Measurements from ENCODE around the gene MYOM3.

MYOM3 gene

GRCh38 chr1:24127134-24127800 is 15.3 kb upstream of the MYOM3 start:
- in situ Hi-C loops (cut with MboI; ENCODE audit: low pct_unique_long_range_greater_than_20kb, low sequenced_read_pairs, unreplicated experiment) = no loop called here
- DNase-seq (ENCODE audit: low spot score) = no peak

GRCh38 chr1:24126672-24127023 is 14.7 kb upstream of the MYOM3 start:
- DNase-seq (ENCODE audit: low spot score) = no peak
- no peak for TF ChIP-seq CTCF (IDR thresholded peaks at IDR 0.05; ENCODE audit: extremely low read depth, insufficient read depth, missing control alignments)
- in situ Hi-C loops (cut with MboI; ENCODE audit: low pct_unique_long_range_greater_than_20kb, low sequenced_read_pairs, unreplicated experiment) = no loop called here

More at GRCh38 chr1:24127134-24127800, 15.3 kb upstream of the MYOM3 start:
- TF ChIP-seq CTCF (IDR thresholded peaks at IDR 0.05; ENCODE audit: extremely low read depth, insufficient read depth, missing control alignments) = no peak

- in situ Hi-C loops (cut with MboI; ENCODE audit: low pct_unique_long_range_greater_than_20kb, low sequenced_read_pairs, unreplicated experiment) = no loop called here
- DNase-seq (ENCODE audit: low spot score) = no peak
- TF ChIP-seq CTCF (IDR thresholded peaks at IDR 0.05; ENCODE audit: extremely low read depth, insufficient read depth, missing control alignments) = no peak
Observed at GRCh38 chr1:24126018-24126671, 14.2 kb upstream of the MYOM3 start.

- in situ Hi-C loops (cut with MboI; ENCODE audit: low pct_unique_long_range_greater_than_20kb, low sequenced_read_pairs, unreplicated experiment) = no loop called here
Observed at GRCh38 chr1:24125456-24125855, 13.5 kb upstream of the MYOM3 start.

GRCh38 chr1:24124980-24125379 is 13.0 kb upstream of the MYOM3 start:
- no peak for TF ChIP-seq CTCF (IDR thresholded peaks at IDR 0.05; ENCODE audit: extremely low read depth, insufficient read depth, missing control alignments)
- no peak for DNase-seq (ENCODE audit: low spot score)
- in situ Hi-C loops (cut with MboI; ENCODE audit: low pct_unique_long_range_greater_than_20kb, low sequenced_read_pairs, unreplicated experiment) = no loop called here

More at GRCh38 chr1:24125456-24125855, 13.5 kb upstream of the MYOM3 start:
- no peak for TF ChIP-seq CTCF (IDR thresholded peaks at IDR 0.05; ENCODE audit: extremely low read depth, insufficient read depth, missing control alignments)
- no peak for DNase-seq (ENCODE audit: low spot score)

GRCh38 chr1:24123611-24124010 is 11.7 kb upstream of the MYOM3 start:
- in situ Hi-C loops (cut with MboI; ENCODE audit: low pct_unique_long_range_greater_than_20kb, low sequenced_read_pairs, unreplicated experiment) = no loop called here
- TF ChIP-seq CTCF (IDR thresholded peaks at IDR 0.05; ENCODE audit: extremely low read depth, insufficient read depth, missing control alignments) = no peak
- DNase-seq (ENCODE audit: low spot score) = no peak

Data from GM13977 (cell line).